Immature natural killer cell (primary cell): ENCODE results near the gene POLDIP3. TPM values are rescaled to one million over a fixed set of nuclear protein-coding genes. Genes with fewer than 3 reads are reported as not detected.
"Not testable (repeated sequence)": the region's sequence is repeated elsewhere in the genome, so short reads cannot be mapped to it uniquely, and the experiment has no call there.

Experiments
- DNase-seq, 3 donors: peaks; one replicate each; pipeline ENCODE4 v3.0.0; 2022; ENCODE audit warnings: mixed read lengths in 1 of 3
- H3K27ac Mint-ChIP-seq, 6 donors: one replicate each; pipeline ENCODE4 v1.8.0; 2020; ENCODE audit warnings: mixed read lengths in 6 of 6, mild to moderate bottlenecking in 5 of 6, inconsistent platforms in 4 of 6, moderate library complexity in 3 of 6
- H3K27me3 Mint-ChIP-seq, 3 donors: one replicate each; pipeline ENCODE4 v1.8.0; 2020 to 2021; ENCODE audit warnings: low read depth in 3 of 3, mild to moderate bottlenecking in 3 of 3, mixed read lengths in 3 of 3, moderate library complexity in 3 of 3, inconsistent platforms in 1 of 3
- H3K36me3 Mint-ChIP-seq, 3 donors: one replicate each; pipeline ENCODE4 v1.8.0; 2020; ENCODE audit warnings: mixed read lengths in 3 of 3, inconsistent platforms in 2 of 3, mild to moderate bottlenecking in 2 of 3
- H3K4me1 Mint-ChIP-seq, 2 donors: one replicate each; pipeline ENCODE4 v1.8.0; 2020; ENCODE audit warnings: inconsistent platforms in 2 of 2, mild to moderate bottlenecking in 2 of 2, mixed read lengths in 2 of 2, moderate library complexity in 1 of 2
- H3K4me3 Mint-ChIP-seq, 5 donors: one replicate each; pipeline ENCODE4 v1.8.0; 2020; ENCODE audit warnings: mild to moderate bottlenecking in 5 of 5, mixed read lengths in 5 of 5, inconsistent platforms in 3 of 5, moderate library complexity in 3 of 5
- H3K9me3 Mint-ChIP-seq, 6 donors: one replicate each; pipeline ENCODE4 v1.8.0; 2020; ENCODE audit warnings: mild to moderate bottlenecking in 6 of 6, mixed read lengths in 6 of 6, inconsistent platforms in 4 of 6, moderate library complexity in 3 of 6
- polyA plus RNA-seq, 3 donors: library from polyadenylated mRNA; unstranded; fragments of 300-500 nt; fragmentation: Illumina TruSeq; gene quantifications; one replicate each; pipeline ENCODE4 v1.2.3, GENCODE V29; 2021

POLDIP3 gene
- polyA plus RNA-seq, 3 donors from 2014 or later, result 54.4 to 77.2 (median 73.6) TPM

- no peak for DNase-seq
- Mint-ChIP-seq H3K4me3 (no peak overlapping the region), H3K36me3 (peaks cover 0 to 5% (median 0%) of the 10 kb centered on the region in 3 donors), H3K27me3 (peaks cover 8 to 13% (median 9%) of the 10 kb centered on the region in 3 donors), H3K9me3 (no peaks in the 10 kb centered on the region), H3K27ac (no peak overlapping the region), H3K4me1 (peaks cover 9 to 13% of the 10 kb centered on the region in 2 donors)
Observed at GRCh38 chr22:42620084-42620483, 5.4 kb upstream of the POLDIP3 start.

DNA sequence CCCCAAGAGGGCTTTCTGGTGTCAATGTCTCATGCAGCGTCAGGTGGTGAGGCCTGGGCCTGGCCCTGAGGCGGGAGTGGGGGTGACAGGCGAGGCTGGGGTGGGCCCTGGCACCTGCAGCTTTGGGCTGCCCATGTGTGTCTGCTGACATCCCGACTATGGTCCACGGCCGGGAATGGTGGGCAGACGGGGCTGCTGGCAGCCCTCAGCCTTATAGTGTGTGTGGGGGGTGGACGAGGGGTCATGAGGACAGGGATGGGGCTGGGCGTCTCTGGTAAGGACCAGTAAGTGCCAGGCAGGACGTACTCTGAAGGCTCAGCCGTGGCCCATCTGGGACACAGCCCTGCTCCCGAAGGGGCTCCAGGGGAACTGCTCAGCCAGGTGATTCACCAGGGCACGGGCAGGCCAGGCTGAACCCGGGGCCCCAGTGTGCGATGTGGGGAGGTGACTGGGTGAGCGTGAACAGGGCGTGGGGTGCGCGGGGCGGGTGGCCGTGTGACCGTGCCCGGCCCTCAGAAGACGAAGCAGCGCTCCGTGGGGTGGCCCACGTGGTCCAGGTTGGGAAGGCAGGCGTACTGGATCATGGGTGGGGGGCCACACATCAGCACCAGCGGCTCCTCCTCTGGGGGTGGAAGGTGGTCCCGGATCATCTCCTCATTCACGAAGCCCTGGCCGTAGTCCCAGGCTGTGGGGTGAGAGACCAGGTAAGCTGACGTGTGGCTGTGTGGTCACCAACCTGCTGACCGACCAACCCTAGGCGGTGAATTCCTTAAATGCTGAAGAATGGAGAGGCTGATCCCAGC, 4.8 kb upstream of the POLDIP3 start:
- H3K9me3 Mint-ChIP-seq, result no peaks in the 10 kb centered on the region
- H3K4me1 Mint-ChIP-seq, result peaks cover 11 to 17% of the 10 kb centered on the region in 2 donors
- no peak overlapping the region for H3K4me3 Mint-ChIP-seq
- peaks cover 0 to 5% (median 0%) of the 10 kb centered on the region in 3 donors for H3K36me3 Mint-ChIP-seq
- no peak for DNase-seq
- H3K27ac Mint-ChIP-seq, result no peak overlapping the region
- H3K27me3 Mint-ChIP-seq, result peaks cover 13 to 17% (median 15%) of the 10 kb centered on the region in 3 donors

- peak overlapping the region in 3 of 5 donors; percentile 9 to 41 (median 13) for H3K4me3 Mint-ChIP-seq
- no peaks in the 10 kb centered on the region for H3K9me3 Mint-ChIP-seq
- peak overlapping the region; percentile 7 to 78 (median 58) for H3K27ac Mint-ChIP-seq
- peaks cover 13 to 24% (median 18%) of the 10 kb centered on the region in 3 donors for H3K27me3 Mint-ChIP-seq
- peaks cover 0 to 5% (median 0%) of the 10 kb centered on the region in 3 donors for H3K36me3 Mint-ChIP-seq
- peaks cover 30 to 35% of the 10 kb centered on the region in 2 donors for H3K4me1 Mint-ChIP-seq
- no peak for DNase-seq
Observed at GRCh38 chr22:42617155-42617983, 2.7 kb upstream of the POLDIP3 start.

DNA sequence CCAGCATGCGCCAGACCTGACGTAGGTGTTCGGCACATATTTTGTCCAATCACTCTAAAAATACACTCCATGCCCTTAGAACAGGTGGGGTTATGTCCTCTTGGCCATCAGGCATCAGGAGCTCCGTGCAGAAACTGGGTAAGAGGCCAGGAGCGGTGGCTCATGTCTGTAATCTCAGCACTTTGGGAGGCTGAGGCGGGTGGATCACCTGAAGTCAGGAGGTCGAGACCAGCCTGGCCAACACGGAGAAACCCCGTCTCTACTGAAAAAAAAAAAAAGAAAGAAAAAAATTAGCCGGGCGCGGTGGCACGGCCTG, 1.1 kb upstream of the POLDIP3 start:
- peaks cover 43 to 46% of the 10 kb centered on the region in 2 donors for H3K4me1 Mint-ChIP-seq
- not testable (repeated sequence) for H3K36me3 Mint-ChIP-seq, H3K9me3 Mint-ChIP-seq
- H3K27me3 Mint-ChIP-seq, result peaks cover 13 to 24% (median 16%) of the 10 kb centered on the region in 3 donors
- H3K27ac Mint-ChIP-seq, result peak overlapping the region; percentile 99 to 100 (median 100)
- DNase-seq, result peak in 1 of 3 donors; percentile 14
- H3K4me3 Mint-ChIP-seq, result peak overlapping the region; percentile 85 to 97 (median 96)

GRCh38 chr22:42615092-42615859, 593 bp upstream of the POLDIP3 start:
- Mint-ChIP-seq H3K27me3 (peaks cover 13 to 24% (median 16%) of the 10 kb centered on the region in 3 donors), H3K36me3 (no peaks in the 10 kb centered on the region), H3K4me1 (peaks cover 49 to 51% of the 10 kb centered on the region in 2 donors), H3K27ac (peak overlapping the region; percentile 99 to 100 (median 100)), H3K4me3 (peak overlapping the region; percentile 85 to 97 (median 96)), H3K9me3 (no peaks in the 10 kb centered on the region)
- DNase-seq, result peak; percentile 90 to 93 (median 92)

GRCh38 chr22:42613872-42614301, 796 bp downstream of the POLDIP3 start:
- Mint-ChIP-seq H3K36me3 (no peaks in the 10 kb centered on the region), H3K9me3 (no peaks in the 10 kb centered on the region), H3K4me1 (peaks cover 56% of the 10 kb centered on the region in 2 donors), H3K27ac (peak overlapping the region; percentile 91 to 100 (median 97)), H3K27me3 (peaks cover 13 to 24% (median 16%) of the 10 kb centered on the region in 3 donors), H3K4me3 (peak overlapping the region; percentile 89 to 96 (median 92))
- DNase-seq, result no peak

GRCh38 chr22:42612336-42612735, 2.3 kb downstream of the POLDIP3 start:
- peak overlapping the region in 4 of 5 donors; percentile 22 to 55 (median 31) for H3K4me3 Mint-ChIP-seq
- H3K4me1 Mint-ChIP-seq, result peaks cover 60 to 66% of the 10 kb centered on the region in 2 donors
- H3K27me3 Mint-ChIP-seq, result peaks cover 13 to 24% (median 16%) of the 10 kb centered on the region in 3 donors
- peak overlapping the region in 5 of 6 donors; percentile 40 to 100 (median 91) for H3K27ac Mint-ChIP-seq
- no peaks in the 10 kb centered on the region for H3K36me3 Mint-ChIP-seq
- no peak for DNase-seq
- H3K9me3 Mint-ChIP-seq, result no peaks in the 10 kb centered on the region

GRCh38 chr22:42611051-42611450, 3.6 kb downstream of the POLDIP3 start:
- H3K4me1 Mint-ChIP-seq, result peaks cover 65 to 73% of the 10 kb centered on the region in 2 donors
- H3K27me3 Mint-ChIP-seq, result peaks cover 11 to 24% (median 16%) of the 10 kb centered on the region in 3 donors
- H3K4me3 Mint-ChIP-seq, result peak overlapping the region in 1 of 5 donors; percentile 13
- DNase-seq, result no peak
- H3K36me3 Mint-ChIP-seq, result peaks cover 0 to 4% (median 3%) of the 10 kb centered on the region in 3 donors
- no peaks in the 10 kb centered on the region for H3K9me3 Mint-ChIP-seq
- H3K27ac Mint-ChIP-seq, result peak overlapping the region in 2 of 6 donors; percentile 30 to 43

- H3K36me3 Mint-ChIP-seq, result peaks cover 0 to 4% (median 3%) of the 10 kb centered on the region in 3 donors
- no peaks in the 10 kb centered on the region for H3K9me3 Mint-ChIP-seq
- peak overlapping the region in 2 of 6 donors; percentile 32 to 71 for H3K27ac Mint-ChIP-seq
- H3K4me3 Mint-ChIP-seq, result no peak overlapping the region
- H3K27me3 Mint-ChIP-seq, result peaks cover 7 to 18% (median 10%) of the 10 kb centered on the region in 3 donors
- peaks cover 62 to 73% of the 10 kb centered on the region in 2 donors for H3K4me1 Mint-ChIP-seq
- no peak for DNase-seq
Observed at GRCh38 chr22:42610186-42610585, 4.5 kb downstream of the POLDIP3 start.

DNA sequence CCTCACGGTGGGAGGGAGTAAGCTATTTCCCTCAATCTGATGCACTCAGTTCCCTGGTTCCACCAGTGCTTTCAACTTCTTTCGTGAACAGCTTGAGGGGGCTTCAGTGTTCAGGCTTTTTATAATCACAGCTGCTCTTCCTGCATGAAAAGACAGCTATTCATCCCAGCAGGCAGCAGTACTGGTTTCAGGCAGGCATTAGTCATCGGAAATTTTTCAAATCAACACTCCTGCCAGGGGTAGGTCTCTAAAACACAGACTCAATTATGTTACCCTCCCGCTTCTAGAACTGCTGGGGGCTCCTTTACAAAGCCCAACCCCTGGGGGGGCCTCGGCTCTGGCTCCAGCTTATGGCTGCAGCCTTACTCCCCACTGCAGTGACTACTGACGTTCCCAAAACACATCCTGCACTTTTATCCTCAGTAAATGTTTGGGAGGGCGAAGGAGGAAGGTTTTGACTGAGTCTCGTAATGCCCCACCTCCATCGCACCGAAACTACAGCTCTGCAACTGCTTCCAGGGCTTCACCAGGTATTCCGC, 5.8 kb downstream of the POLDIP3 start:
- H3K36me3 Mint-ChIP-seq, result peaks cover 0 to 4% (median 3%) of the 10 kb centered on the region in 3 donors
- no peak for DNase-seq
- peaks cover 60 to 77% of the 10 kb centered on the region in 2 donors for H3K4me1 Mint-ChIP-seq
- H3K9me3 Mint-ChIP-seq, result no peaks in the 10 kb centered on the region
- no peak overlapping the region for H3K4me3 Mint-ChIP-seq
- H3K27ac Mint-ChIP-seq, result no peak overlapping the region
- H3K27me3 Mint-ChIP-seq, result peaks cover 0 to 8% (median 4%) of the 10 kb centered on the region in 3 donors

GRCh38 chr22:42608136-42608822, 6.4 kb downstream of the POLDIP3 start:
- DNase-seq, result no peak
- Mint-ChIP-seq H3K27me3 (peaks cover 0 to 6% (median 3%) of the 10 kb centered on the region in 3 donors), H3K27ac (no peak overlapping the region), H3K9me3 (no peaks in the 10 kb centered on the region), H3K4me1 (peaks cover 56 to 77% of the 10 kb centered on the region in 2 donors), H3K36me3 (peaks cover 0 to 6% (median 4%) of the 10 kb centered on the region in 3 donors), H3K4me3 (no peak overlapping the region)

GRCh38 chr22:42607641-42608040, 7.0 kb downstream of the POLDIP3 start:
- DNase-seq, H3K9me3 Mint-ChIP-seq, H3K27me3 Mint-ChIP-seq, H3K4me3 Mint-ChIP-seq, H3K27ac Mint-ChIP-seq: not testable (repeated sequence)
- Mint-ChIP-seq H3K36me3 (peaks cover 0 to 12% (median 5%) of the 10 kb centered on the region in 3 donors), H3K4me1 (peaks cover 54 to 77% of the 10 kb centered on the region in 2 donors)
